ENCODE results near the gene P2RX1.

The P2RX1 gene

GRCh38 chr17:3915995-3916696 lies at the start of gene P2RX1:
Gene P2RX1, minus strand, starts transcription at chr17:3916465. Its CDS starts 240 bp downstream, at chr17:3916225.
- no peak within 1 kb of the TSS for H3K4me3 ChIP-seq (ENCODE audit: low read depth, low read length)
- no peak for TF ChIP-seq CTCF (IDR thresholded peaks at IDR 0.05; ENCODE audit: low read depth, low read length)

- TF ChIP-seq CTCF (IDR thresholded peaks at IDR 0.05; ENCODE audit: low read depth, low read length), result no peak
- peak overlapping the region; percentile 54; the same call in 1 of the 2 replicates for H3K4me3 ChIP-seq (ENCODE audit: low read depth, low read length)
These were observed 49.0 kb upstream of the P2RX1 start for GRCh38 chr17:3965118-3965800.

GRCh38 chr17:3964203-3965117 lies 48.2 kb upstream of the P2RX1 start, which contains the start of gene ATP2A3:
Gene ATP2A3, minus strand, starts transcription at chr17:3964437. Its CDS starts 146 bp downstream, at chr17:3964291.
- H3K4me3 ChIP-seq (ENCODE audit: low read depth, low read length), result peak within 1 kb of the TSS; percentile 54
- no peak for TF ChIP-seq CTCF (IDR thresholded peaks at IDR 0.05; ENCODE audit: low read depth, low read length)

GRCh38 chr17:3963237-3964201 lies 47.3 kb upstream of the P2RX1 start:
- no peak for TF ChIP-seq CTCF (IDR thresholded peaks at IDR 0.05; ENCODE audit: low read depth, low read length)
- no peak overlapping the region for H3K4me3 ChIP-seq (ENCODE audit: low read depth, low read length)

- no peak for TF ChIP-seq CTCF (IDR thresholded peaks at IDR 0.05; ENCODE audit: low read depth, low read length)
- no peak overlapping the region for H3K4me3 ChIP-seq (ENCODE audit: low read depth, low read length)
These were observed 46.6 kb upstream of the P2RX1 start for GRCh38 chr17:3962965-3963236.

- no peak for TF ChIP-seq CTCF (IDR thresholded peaks at IDR 0.05; ENCODE audit: low read depth, low read length)
These were observed 46.1 kb upstream of the P2RX1 start for GRCh38 chr17:3962217-3962964.

More at GRCh38 chr17:3962217-3962964, 46.1 kb upstream of the P2RX1 start:
- H3K4me3 ChIP-seq (ENCODE audit: low read depth, low read length), result no peak overlapping the region
